Measurements from ENCODE around the gene SFTPA1.
"Not testable (repeated sequence)": the region's sequence is repeated elsewhere in the genome, so short reads cannot be mapped to it uniquely, and the experiment has no call there.

DNA sequence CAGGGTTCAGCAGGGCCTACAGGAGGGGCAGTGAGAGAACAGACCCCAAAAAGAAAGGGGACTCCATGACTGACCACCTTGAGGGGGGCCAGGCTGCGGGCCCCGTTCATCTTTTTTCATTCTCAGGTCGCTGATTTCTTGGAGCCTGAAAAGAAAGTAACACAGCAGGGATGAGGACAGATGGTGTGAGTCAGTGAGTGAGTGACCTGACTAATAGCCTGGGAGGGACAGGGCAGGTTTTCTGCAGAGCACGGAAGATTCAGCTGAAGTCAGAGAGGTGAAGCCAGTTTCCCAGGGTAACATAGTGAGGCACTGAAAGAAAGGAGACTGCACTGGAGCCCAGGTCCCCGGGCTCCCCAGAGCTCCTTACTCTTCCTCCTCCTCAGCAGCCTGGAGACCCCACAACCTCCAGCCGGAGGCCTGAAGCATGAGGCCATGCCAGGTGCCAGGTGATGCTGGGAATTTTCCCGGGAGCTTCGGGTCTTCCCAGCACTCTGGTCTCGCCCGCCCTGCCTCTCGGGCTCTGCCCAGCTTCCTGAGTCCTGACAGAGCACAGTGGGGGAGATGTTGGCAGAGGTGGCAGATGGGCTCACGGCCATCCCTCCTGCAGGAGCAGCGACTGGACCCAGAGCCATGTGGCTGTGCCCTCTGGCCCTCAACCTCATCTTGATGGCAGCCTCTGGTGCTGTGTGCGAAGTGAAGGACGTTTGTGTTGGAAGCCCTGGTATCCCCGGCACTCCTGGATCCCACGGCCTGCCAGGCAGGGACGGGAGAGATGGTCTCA lies 646 bp downstream of the SFTPA1 start:
- TF ChIP-seq ZNF717 (CRISPR knock-in tag; IDR thresholded peaks at IDR 0.05); SREBF2 (CRISPR knock-in tag; IDR thresholded peaks at IDR 0.05); ZKSCAN8 (CRISPR knock-in tag; IDR thresholded peaks at IDR 0.05); NFATC3 (IDR thresholded peaks at IDR 0.05); EP300 (IDR thresholded peaks at IDR 0.05; ENCODE audit: low read length); YY1 (IDR thresholded peaks at IDR 0.05; ENCODE audit: borderline replicate concordance in 1 of 3, control insufficient read depth in 1 of 3, extremely low read depth in 1 of 3, insufficient read depth in 3 of 3, insufficient read length in 1 of 3, insufficient replicate concordance in 2 of 3, low read depth in 1 of 3, low read length in 2 of 3): not testable (repeated sequence)
- TF ChIP-seq, protein P1, sequence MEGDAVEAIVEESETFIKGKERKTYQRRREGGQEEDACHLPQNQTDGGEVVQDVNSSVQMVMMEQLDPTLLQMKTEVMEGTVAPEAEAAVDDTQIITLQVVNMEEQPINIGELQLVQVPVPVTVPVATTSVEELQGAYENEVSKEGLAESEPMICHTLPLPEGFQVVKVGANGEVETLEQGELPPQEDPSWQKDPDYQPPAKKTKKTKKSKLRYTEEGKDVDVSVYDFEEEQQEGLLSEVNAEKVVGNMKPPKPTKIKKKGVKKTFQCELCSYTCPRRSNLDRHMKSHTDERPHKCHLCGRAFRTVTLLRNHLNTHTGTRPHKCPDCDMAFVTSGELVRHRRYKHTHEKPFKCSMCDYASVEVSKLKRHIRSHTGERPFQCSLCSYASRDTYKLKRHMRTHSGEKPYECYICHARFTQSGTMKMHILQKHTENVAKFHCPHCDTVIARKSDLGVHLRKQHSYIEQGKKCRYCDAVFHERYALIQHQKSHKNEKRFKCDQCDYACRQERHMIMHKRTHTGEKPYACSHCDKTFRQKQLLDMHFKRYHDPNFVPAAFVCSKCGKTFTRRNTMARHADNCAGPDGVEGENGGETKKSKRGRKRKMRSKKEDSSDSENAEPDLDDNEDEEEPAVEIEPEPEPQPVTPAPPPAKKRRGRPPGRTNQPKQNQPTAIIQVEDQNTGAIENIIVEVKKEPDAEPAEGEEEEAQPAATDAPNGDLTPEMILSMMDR (IDR thresholded peaks at IDR 0.05 in 2 of 3, conservative IDR thresholded peaks at IDR 0.05 in 1 of 3; ENCODE audit: insufficient read depth in 2 of 3, low read depth in 1 of 3, low read length in 3 of 3): not testable (repeated sequence)
- TF ChIP-seq, protein P2, sequence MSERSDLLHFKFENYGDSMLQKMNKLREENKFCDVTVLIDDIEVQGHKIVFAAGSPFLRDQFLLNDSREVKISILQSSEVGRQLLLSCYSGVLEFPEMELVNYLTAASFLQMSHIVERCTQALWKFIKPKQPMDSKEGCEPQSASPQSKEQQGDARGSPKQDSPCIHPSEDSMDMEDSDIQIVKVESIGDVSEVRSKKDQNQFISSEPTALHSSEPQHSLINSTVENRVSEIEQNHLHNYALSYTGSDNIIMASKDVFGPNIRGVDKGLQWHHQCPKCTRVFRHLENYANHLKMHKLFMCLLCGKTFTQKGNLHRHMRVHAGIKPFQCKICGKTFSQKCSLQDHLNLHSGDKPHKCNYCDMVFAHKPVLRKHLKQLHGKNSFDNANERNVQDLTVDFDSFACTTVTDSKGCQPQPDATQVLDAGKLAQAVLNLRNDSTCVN (CRISPR knock-in tag; IDR thresholded peaks at IDR 0.05): not testable (repeated sequence)

Data from K562 (cell line).